Suprapubic skin (tissue), 4 donors: ENCODE data around the gene FPGS.

Experiments used
- POLR2A ChIP-seq, 2 donors: fragments of 450-650 bp; IDR thresholded peaks; one replicate each; pipeline ENCODE4 v1.6.1; 2017; ENCODE audit warnings: antibody characterized with exemption in 2 of 2, mild to moderate bottlenecking in 2 of 2, moderate library complexity in 2 of 2
- POLR2AphosphoS5 ChIP-seq, 3 donors: sonication (generic); formaldehyde crosslinking; IDR thresholded peaks; one replicate each; pipeline ENCODE4 v1.6.1; 2017; ENCODE audit warnings: antibody characterized with exemption in 3 of 3

- TF ChIP-seq POLR2AphosphoS5 (IDR thresholded peaks at IDR 0.05) (no peak), POLR2A (IDR thresholded peaks at IDR 0.05) (no peak)
Observed at GRCh38 chr9:127846443-127847177, 43.9 kb downstream of the FPGS start.
